HepG2 (cell line): ENCODE data around the gene SERTAD2. TPM values are rescaled to one million over a fixed set of nuclear protein-coding genes. Genes with fewer than 3 reads are reported as not detected.

Experiments used
- ATAC-seq: fragments of 200-7000 bp; cut with Tn5 transposase; 3 replicates; pipeline ENCODE4 v1.9.1; 2020; ENCODE audit warnings: mild to moderate bottlenecking, moderate library complexity
- BruUV-seq: library from RNA; stranded (reverse); fragments of 400-500 nt; replicated peaks from 2 replicates; lab custom pipeline; 2021; lab: Mats Ljungman, UMichigan
- CTCF ChIA-PET: fragments of 300-600 bp; formaldehyde crosslinking; extraction: SDS; loops from one replicate; lab custom pipeline; 2021; ENCODE audit warnings: low total read pairs, inconsistent platforms, low intra/inter-chr PET ratio; lab: Yijun Ruan, JAX
- POLR2A ChIA-PET: fragments of 350-600 bp; sonication (Branson Sonifier 250); formaldehyde crosslinking; loops from one replicate; lab custom pipeline; 2020; ENCODE audit warnings: antibody characterized with exemption, inconsistent platforms; lab: Yijun Ruan, JAX
- DNase-seq: peaks from one replicate; pipeline ENCODE4 v3.0.0-alpha.2; 2015; ENCODE audit warnings: low spot score
- FAIRE-seq: peaks from 3 replicates; lab custom pipeline; 2011; peaks lifted over from hg19 to GRCh38; lab: Jason Lieb, UNC
- H2AFZ ChIP-seq: one replicate; pipeline ENCODE4 v1.6.1; 2011; ENCODE audit warnings: low read length, inconsistent platforms
- H3K27ac ChIP-seq: fragments of 300-600 bp; 3 replicates; pipeline ENCODE4 v1.8.0; 2011; ENCODE audit warnings: mixed run types, mild to moderate bottlenecking, mixed read lengths, low read length, inconsistent platforms; ENCODE audit not compliant: insufficient read depth; ENCODE audit errors: extremely low read length
- H3K27me3 ChIP-seq, 2 experiments: fragments of 200-600 bp in 1 of 2; 2 replicates in 1 of 2; 3 replicates in 1 of 2; pipeline versions ENCODE4 v1.6.0 to v1.8.0; 2011; ENCODE audit warnings: low read length in 2 of 2, mild to moderate bottlenecking in 2 of 2, moderate library complexity in 2 of 2, inconsistent platforms in 1 of 2; ENCODE audit not compliant: insufficient read depth in 2 of 2, control insufficient read depth in 1 of 2
- H3K36me3 ChIP-seq, 2 experiments: fragments of 200-600 bp in 1 of 2; replicated peaks in 1 of 2; 2 replicates in 1 of 2; 3 replicates in 1 of 2; pipeline versions ENCODE4 v1.5.1 to v1.8.0; 2011; ENCODE audit warnings: low read length in 2 of 2, inconsistent platforms in 1 of 2; ENCODE audit not compliant: insufficient read depth in 2 of 2, control insufficient read depth in 1 of 2
- H3K4me1 ChIP-seq: 2 replicates; pipeline ENCODE4 v1.5.1; 2012; ENCODE audit warnings: low read length, inconsistent platforms; ENCODE audit not compliant: insufficient read depth
- H3K4me2 ChIP-seq: 2 replicates; pipeline ENCODE4 v1.6.0; 2011; ENCODE audit warnings: low read depth, low read length, inconsistent platforms
- H3K4me3 ChIP-seq, 3 experiments: fragments of 200-600 bp in 1 of 3; sonication (generic), shearing (Covaris generic) in 1 of 3; replicated peaks in 1 of 3; 2 replicates each; pipeline ENCODE4 v1.5.1; 2011 to 2016; ENCODE audit warnings: low read length in 3 of 3, inconsistent platforms in 2 of 3, low read depth in 2 of 3, mild to moderate bottlenecking in 2 of 3, control low read depth in 1 of 3, mixed read lengths in 1 of 3; ENCODE audit not compliant: insufficient read depth in 1 of 3
- H3K79me2 ChIP-seq: one replicate; pipeline ENCODE4 v1.6.1; 2011; ENCODE audit warnings: low read length, inconsistent platforms; ENCODE audit not compliant: insufficient read depth
- H3K9ac ChIP-seq: 2 replicates; pipeline ENCODE4 v1.6.0; 2011; ENCODE audit warnings: mild to moderate bottlenecking, low read depth, low read length, inconsistent platforms; ENCODE audit not compliant: insufficient read depth
- H3K9me3 ChIP-seq: 2 replicates; pipeline ENCODE4 v1.5.1; 2012; ENCODE audit warnings: mild to moderate bottlenecking, low read length
- H4K20me1 ChIP-seq: 2 replicates; pipeline ENCODE4 v1.6.0; 2011; ENCODE audit warnings: inconsistent platforms, mild to moderate bottlenecking, low read length, moderate library complexity; ENCODE audit not compliant: insufficient read depth
- AKAP8 ChIP-seq: sonication (generic); formaldehyde crosslinking; IDR thresholded peaks from 2 replicates; pipeline ENCODE4 v1.5.1; 2020; ENCODE audit warnings: mild to moderate bottlenecking, missing genetic modification reagents
- CBFB ChIP-seq: sonication (generic); formaldehyde crosslinking; IDR thresholded peaks from 2 replicates; pipeline ENCODE4 v1.4.0; 2020; ENCODE audit warnings: missing genetic modification reagents
- DMAP1 ChIP-seq: IDR thresholded peaks from 2 replicates; pipeline ENCODE4 v1.6.1; 2016
- FOXO4 ChIP-seq: sonication (generic); formaldehyde crosslinking; conservative IDR thresholded peaks from 2 replicates; pipeline ENCODE4 v1.8.1; 2023; ENCODE audit warnings: missing genetic modification reagents
- HNRNPH1 ChIP-seq: fragments of 200-400 bp; formaldehyde crosslinking; optimal IDR thresholded peaks from 2 replicates; pipeline ENCODE3; 2017; ENCODE audit warnings: mild to moderate bottlenecking, low read depth, low read length
- MBD4 ChIP-seq: IDR thresholded peaks from 2 replicates; pipeline ENCODE4 v1.6.1; 2012; ENCODE audit warnings: low read length, inconsistent platforms, borderline replicate concordance
- PAF1 ChIP-seq: IDR thresholded peaks from 2 replicates; pipeline ENCODE4 v1.6.1; 2016; ENCODE audit warnings: missing genetic modification reagents, missing compliant biosample characterization
- REXO4 ChIP-seq: sonication (generic); formaldehyde crosslinking; IDR thresholded peaks from 2 replicates; pipeline ENCODE4 v1.8.0; 2022; ENCODE audit warnings: missing genetic modification reagents, mild to moderate bottlenecking, borderline replicate concordance
- SMAD1 ChIP-seq: sonication (generic); formaldehyde crosslinking; IDR thresholded peaks from 2 replicates; pipeline ENCODE4 v1.4.0; 2020; ENCODE audit warnings: missing genetic modification reagents, low read depth, mild to moderate bottlenecking, borderline replicate concordance
- UBTF ChIP-seq: sonication (generic); formaldehyde crosslinking; IDR thresholded peaks from 2 replicates; pipeline ENCODE4 v1.4.0; 2020; ENCODE audit warnings: mild to moderate bottlenecking, missing genetic modification reagents
- ZBTB26 ChIP-seq: IDR thresholded peaks from 2 replicates; pipeline ENCODE4 v1.6.1; 2016; ENCODE audit warnings: missing compliant biosample characterization, missing genetic modification reagents, borderline replicate concordance
- ZFP1 ChIP-seq: IDR thresholded peaks from 2 replicates; pipeline ENCODE4 v1.6.1; 2016
- ZNF350 ChIP-seq: sonication (generic); formaldehyde crosslinking; IDR thresholded peaks from 2 replicates; pipeline ENCODE4 v1.4.0; 2020; ENCODE audit warnings: mild to moderate bottlenecking, low read depth, missing genetic modification reagents, borderline replicate concordance
- ZNF841 ChIP-seq: sonication (generic); formaldehyde crosslinking; IDR thresholded peaks from 2 replicates; pipeline ENCODE4 v1.8.1; 2023; ENCODE audit warnings: missing genetic modification reagents, borderline replicate concordance
- WGBS: methylation state at CpG from one replicate; pipeline ENCODE4 v1.1.6; 2017; ENCODE audit warnings: low lambda C conversion rate; 5-methylcytosine and 5-hydroxymethylcytosine counted together
- in situ Hi-C: cut with HindIII; loops from 2 replicates; pipeline ENCODE4 v1.10.0; 2017; ENCODE audit warnings: low pct_unique_long_range_greater_than_20kb; ENCODE audit not compliant: extremely low pct_ligation_motif_present
- intact Hi-C: fragments of 100-400 bp; cut with micrococcal nuclease; formaldehyde crosslinking; loops from one replicate; pipeline ENCODE4 v1.10.0; 2022; ENCODE audit not compliant: unreplicated experiment
- polyA plus RNA-seq, 8 experiments: library from polyadenylated mRNA; depleted of rRNA in 3 of 8; stranded (reverse) in 7 of 8; unstranded in 1 of 8; fragments of >200 nt; fragmentation: Illumina TruSeq in 4 of 8; extraction: Trizol in 4 of 8; gene quantifications; 2 replicates each; pipeline versions ENCODE4 v1.2.1 to v1.2.3, GENCODE V29; 2011 to 2016; ENCODE audit warnings: low read depth in 4 of 8, missing spikeins in 1 of 8, mixed read lengths in 1 of 8; ENCODE audit not compliant: insufficient read depth in 1 of 8
- total RNA-seq, 5 experiments: library from RNA; depleted of rRNA; stranded (reverse); fragments of >200 nt; fragmentation: Illumina TruSeq; extraction: Trizol; gene quantifications; 2 replicates each; pipeline ENCODE4 v1.2.3, GENCODE V29; 2016; ENCODE audit warnings: low read depth in 1 of 5
- TF ChIP-seq, protein P1 (sequence below): sonication (generic); formaldehyde crosslinking; IDR thresholded peaks from 2 replicates; pipeline ENCODE4 v1.4.0; 2020; ENCODE audit warnings: mild to moderate bottlenecking, missing genetic modification reagents, borderline replicate concordance

The SERTAD2 gene
- total and polyA plus RNA-seq, 2 of the 13 experiments (the other 11 are each of a cell fraction or from before 2014, with no cell fraction given) = 6.7 to 22.6 TPM

DNA sequence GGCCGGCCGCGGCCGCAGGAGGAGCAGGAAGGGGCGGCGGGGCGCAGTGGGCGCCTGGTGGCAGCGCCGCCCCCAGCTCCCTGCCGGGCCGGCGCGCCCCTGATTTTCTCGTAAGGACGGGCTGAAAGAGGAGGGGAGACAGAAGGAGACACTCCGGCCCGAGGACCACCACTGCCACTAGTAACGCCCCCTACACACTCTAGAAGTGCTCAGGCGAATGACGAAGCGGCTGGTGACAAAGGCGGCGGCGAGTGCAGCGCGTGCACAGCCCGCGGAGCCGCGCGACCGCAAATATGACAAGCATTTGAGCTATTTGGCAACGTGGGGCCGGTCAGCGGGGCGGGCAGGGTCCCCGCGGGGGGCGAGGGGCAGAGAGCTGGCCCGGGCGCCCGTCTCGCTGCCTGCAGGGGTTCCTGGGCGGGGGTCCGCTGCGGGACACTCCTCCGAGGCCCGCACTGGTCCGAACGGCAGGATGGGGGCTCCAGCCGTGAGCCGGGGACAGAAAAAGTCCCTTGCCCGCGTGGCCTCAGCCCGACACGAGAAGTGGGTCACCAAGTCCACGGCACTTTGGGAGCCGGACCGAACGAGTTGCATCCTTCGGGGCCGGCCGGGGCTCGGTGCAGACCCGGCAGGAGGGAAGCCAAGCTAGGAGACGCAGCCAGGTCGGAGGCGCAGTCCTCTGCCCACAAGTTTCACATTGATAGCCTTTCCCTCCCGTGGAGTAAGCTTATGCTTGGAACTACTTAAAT, 524 bp upstream of the SERTAD2 start:
- intact Hi-C loops = loop anchor here (2.0 to 5.0 kb wide), 4 partner anchors 15 to 132 kb away; partner anchors contain the start of gene AFTPH
- TF ChIP-seq AKAP8 (CRISPR knock-in tag) = peak; percentile 59
- peak; percentile 75; the same call in 1 of the 2 replicates for TF ChIP-seq ZBTB26 (CRISPR knock-in tag)
- no peak for TF ChIP-seq PAF1 (CRISPR knock-in tag)
- peak; percentile 63 for TF ChIP-seq DMAP1 (CRISPR knock-in tag)
- peak; percentile 10; the same call in 1 of the 2 replicates for TF ChIP-seq ZFP1
- no peak for TF ChIP-seq MBD4
- peak; percentile 100 for TF ChIP-seq CBFB (CRISPR knock-in tag)
- TF ChIP-seq ZNF841 = no peak
- peak; percentile 53 for TF ChIP-seq UBTF (CRISPR knock-in tag)
- TF ChIP-seq HNRNPH1 = no peak
- TF ChIP-seq ZNF350 (CRISPR knock-in tag) = 0 out of 2 replicates have a peak, but pooled peaks have one; percentile 13
- peak; percentile 94 for TF ChIP-seq FOXO4 (CRISPR knock-in tag)
- TF ChIP-seq REXO4 (CRISPR knock-in tag) = no peak
- TF ChIP-seq, protein P1, sequence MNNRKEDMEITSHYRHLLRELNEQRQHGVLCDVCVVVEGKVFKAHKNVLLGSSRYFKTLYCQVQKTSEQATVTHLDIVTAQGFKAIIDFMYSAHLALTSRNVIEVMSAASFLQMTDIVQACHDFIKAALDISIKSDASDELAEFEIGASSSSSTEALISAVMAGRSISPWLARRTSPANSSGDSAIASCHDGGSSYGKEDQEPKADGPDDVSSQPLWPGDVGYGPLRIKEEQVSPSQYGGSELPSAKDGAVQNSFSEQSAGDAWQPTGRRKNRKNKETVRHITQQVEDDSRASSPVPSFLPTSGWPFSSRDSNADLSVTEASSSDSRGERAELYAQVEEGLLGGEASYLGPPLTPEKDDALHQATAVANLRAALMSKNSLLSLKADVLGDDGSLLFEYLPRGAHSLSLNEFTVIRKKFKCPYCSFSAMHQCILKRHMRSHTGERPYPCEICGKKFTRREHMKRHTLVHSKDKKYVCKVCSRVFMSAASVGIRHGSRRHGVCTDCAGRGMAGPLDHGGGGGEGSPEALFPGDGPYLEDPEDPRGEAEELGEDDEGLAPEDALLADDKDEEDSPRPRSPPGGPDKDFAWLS = peak; percentile 56; the same call in 1 of the 2 replicates
- TF ChIP-seq SMAD1 (CRISPR knock-in tag) = no peak

More for the DNA sequence above, 524 bp upstream of the SERTAD2 start:
- in situ Hi-C loops = loop anchor here (5.0 kb wide), 1 partner anchor 98 kb away; no protein-coding TSS in a partner anchor
- no peaks in the 10 kb centered on the region; a peak in 1 of 5 replicates for H3K27me3 ChIP-seq
- ChIA-PET CTCF (no interaction called here), POLR2A (interaction anchor here (0.6 to 9.0 kb wide), 49 partner anchors 10 to 783 kb away, joined by 3 to 282 read pairs (median 6); partner anchors contain the start of genes ACTR2 and RAB1A)
- peaks cover 67% of the 10 kb centered on the region for H3K4me1 ChIP-seq
- peak overlapping the region; percentile 92 to 97 (median 94) for H3K4me3 ChIP-seq
- H3K79me2 ChIP-seq = peaks cover 46% of the 10 kb centered on the region
- no peak for FAIRE-seq
- H2AFZ ChIP-seq = no peak overlapping the region
- no peaks in the 10 kb centered on the region for H3K9me3 ChIP-seq
- no peaks in the 10 kb centered on the region for H3K36me3 ChIP-seq
- DNase-seq = peak; percentile 87
- peak overlapping the region; percentile 96 for H3K9ac ChIP-seq
- H3K27ac ChIP-seq = peak overlapping the region; percentile 92
- BruUV-seq = no TSS peak
- H3K4me2 ChIP-seq = peak overlapping the region; percentile 90
- peaks cover 36% of the 10 kb centered on the region for H4K20me1 ChIP-seq
- WGBS = 1% methylated on average over 38 of the region's 70 CpGs
- ATAC-seq = peak; percentile 48
